ENCODE results near the gene ZCCHC10.
A peak's percentile ranks its signal among the peaks of the same experiment; 100 is the strongest.

DNA sequence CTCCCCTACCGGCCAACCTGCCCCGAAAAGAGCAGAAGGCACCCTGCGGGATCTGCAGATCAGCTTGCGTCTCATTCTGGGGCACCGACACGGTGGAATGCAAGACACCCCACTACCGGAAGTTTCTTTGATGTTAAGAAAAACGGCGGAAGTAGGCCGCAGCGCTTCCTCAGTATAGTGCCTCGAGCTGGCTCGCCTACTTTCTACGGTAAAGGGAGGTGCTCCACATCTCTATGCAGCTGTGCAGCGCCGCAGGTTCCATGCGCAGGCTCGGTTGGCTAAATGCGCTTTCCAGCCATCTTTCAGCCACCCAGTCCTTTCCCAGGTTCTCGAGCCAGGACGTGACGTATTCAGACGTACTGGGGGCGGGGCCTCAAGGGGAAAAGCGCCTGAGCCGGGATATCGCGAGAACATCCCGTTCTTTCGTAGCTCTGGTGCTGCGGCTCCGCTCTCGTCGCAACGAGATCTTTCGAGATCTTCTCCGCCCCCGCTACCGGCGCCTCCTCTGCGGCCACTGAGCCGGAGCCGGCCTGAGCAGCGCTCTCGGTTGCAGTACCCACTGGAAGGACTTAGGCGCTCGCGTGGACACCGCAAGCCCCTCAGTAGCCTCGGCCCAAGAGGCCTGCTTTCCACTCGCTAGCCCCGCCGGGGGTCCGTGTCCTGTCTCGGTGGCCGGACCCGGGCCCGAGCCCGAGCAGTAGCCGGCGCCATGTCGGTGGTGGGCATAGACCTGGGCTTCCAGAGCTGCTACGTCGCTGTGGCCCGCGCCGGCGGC lies 25.4 kb upstream of the ZCCHC10 start, which contains the start of gene HSPA4:
- TF ChIP-seq, protein P1, sequence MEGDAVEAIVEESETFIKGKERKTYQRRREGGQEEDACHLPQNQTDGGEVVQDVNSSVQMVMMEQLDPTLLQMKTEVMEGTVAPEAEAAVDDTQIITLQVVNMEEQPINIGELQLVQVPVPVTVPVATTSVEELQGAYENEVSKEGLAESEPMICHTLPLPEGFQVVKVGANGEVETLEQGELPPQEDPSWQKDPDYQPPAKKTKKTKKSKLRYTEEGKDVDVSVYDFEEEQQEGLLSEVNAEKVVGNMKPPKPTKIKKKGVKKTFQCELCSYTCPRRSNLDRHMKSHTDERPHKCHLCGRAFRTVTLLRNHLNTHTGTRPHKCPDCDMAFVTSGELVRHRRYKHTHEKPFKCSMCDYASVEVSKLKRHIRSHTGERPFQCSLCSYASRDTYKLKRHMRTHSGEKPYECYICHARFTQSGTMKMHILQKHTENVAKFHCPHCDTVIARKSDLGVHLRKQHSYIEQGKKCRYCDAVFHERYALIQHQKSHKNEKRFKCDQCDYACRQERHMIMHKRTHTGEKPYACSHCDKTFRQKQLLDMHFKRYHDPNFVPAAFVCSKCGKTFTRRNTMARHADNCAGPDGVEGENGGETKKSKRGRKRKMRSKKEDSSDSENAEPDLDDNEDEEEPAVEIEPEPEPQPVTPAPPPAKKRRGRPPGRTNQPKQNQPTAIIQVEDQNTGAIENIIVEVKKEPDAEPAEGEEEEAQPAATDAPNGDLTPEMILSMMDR (IDR thresholded peaks at IDR 0.05): peak in 2 of 6 experiments; percentile 5 to 12
- peak; percentile 48 to 97 (median 92) for TF ChIP-seq POLR2A (IDR thresholded peaks at IDR 0.05)
- peak; percentile 94 to 98 for TF ChIP-seq POLR2AphosphoS5 (IDR thresholded peaks at IDR 0.05)

Data from upper lobe of left lung (tissue), 4 donors.